Right lobe of liver (tissue), 6 donors: ENCODE measurements around the gene AMT. TPM values are rescaled to one million over a fixed set of nuclear protein-coding genes. Genes with fewer than 3 reads are reported as not detected.

ENCODE experiments used
- ATAC-seq, 4 donors: fragments of 200-7000 bp; cut with Tn5 transposase; one replicate each; pipeline ENCODE4 v1.9.1; 2020; ENCODE audit warnings: mild to moderate bottlenecking in 4 of 4, moderate library complexity in 4 of 4
- DNase-seq, 3 donors: peaks; one replicate each; pipeline ENCODE4 v3.0.0-alpha.2; 2020
- H3K27ac ChIP-seq, 3 donors: fragments of 200-600 bp; one replicate each; pipeline ENCODE4 v1.8.0; 2022
- H3K27me3 ChIP-seq, 2 donors: fragments of 200-600 bp; one replicate each; pipeline ENCODE4 v1.8.0; 2022
- H3K36me3 ChIP-seq, 4 donors: fragments of 200-600 bp; sonication (generic) in 1 of 4; one replicate each; pipeline versions ENCODE4 v1.5.1 to v1.8.0; 2017 to 2022; ENCODE audit warnings: control low read depth in 1 of 4
- H3K4me1 ChIP-seq, 4 donors: fragments of 200-600 bp; sonication (generic) in 1 of 4; one replicate each; pipeline versions ENCODE4 v1.5.1 to v1.8.0; 2017 to 2022; ENCODE audit warnings: control low read depth in 1 of 4
- H3K4me3 ChIP-seq, 3 donors: fragments of 200-600 bp; one replicate each; pipeline ENCODE4 v1.8.0; 2022
- H3K9me3 ChIP-seq, 4 donors: fragments of 200-600 bp; sonication (generic) in 1 of 4; one replicate each; pipeline versions ENCODE4 v1.5.1 to v1.8.0; 2017 to 2022; ENCODE audit warnings: control low read depth in 1 of 4
- CTCF ChIP-seq, 4 donors: fragments of 200-600 bp in 3 of 4; fragments of 450-650 bp in 1 of 4; IDR thresholded peaks; one replicate each; pipeline versions ENCODE4 v1.5.1 to v1.8.0; 2016 to 2022; ENCODE audit warnings: antibody characterized with exemption in 4 of 4, mild to moderate bottlenecking in 2 of 4
- POLR2A ChIP-seq: fragments of 450-650 bp; IDR thresholded peaks from one replicate; pipeline ENCODE4 v1.6.1; 2017; ENCODE audit warnings: antibody characterized with exemption, mild to moderate bottlenecking
- WGBS: methylation state at CpG from one replicate; pipeline ENCODE4 v1.1.6; 2018; ENCODE audit warnings: low coverage, low lambda C conversion rate; ENCODE audit not compliant: insufficient coverage; ENCODE audit errors: missing lambda C conversion rate; 5-methylcytosine and 5-hydroxymethylcytosine counted together
- intact Hi-C, 2 donors: fragments of 100-400 bp; cut with DNase I; formaldehyde crosslinking; loops; one replicate each; pipeline versions ENCODE4 v1.11.2 to v1.14.1; 2022
- total RNA-seq, 6 experiments: library from RNA; depleted of rRNA in 2 of 6; stranded (reverse); fragments of >200 nt in 2 of 6; fragmentation: NEBNext Ultra II Directional in 3 of 6; extraction: Animal tissue kit (Norgen Biotek cat#: 25700) in 3 of 6; gene quantifications; one replicate each; pipeline versions ENCODE4 v1.1.0 to v1.2.4, GENCODE V29; 2016 to 2023
- donor health status: DM: no; HTN: yes; CAD: no.
- donor health status: DM: no; HTN: no; CAD: no.
- donor health status: DM: no; HTN: no; CAD: no.
- donor health status: DM: no; HTN: yes; CAD: no.
- donor health status: DM: no; HTN: yes; CAD: no.

The AMT gene
- total RNA-seq, 6 experiments from 2014 or later: 8.4 to 52.0 (median 31.3) TPM

GRCh38 chr3:49469037-49469935 is 47.0 kb upstream of the AMT start:
- intact Hi-C loops: no loop called here
- Histone ChIP-seq H3K36me3 (no peaks in the 10 kb centered on the region), H3K4me3 (peak overlapping the region; percentile 44 to 85 (median 44)), H3K27ac (peak overlapping the region; percentile 74 to 95 (median 88)), H3K27me3 (no peaks in the 10 kb centered on the region), H3K4me1 (peaks cover 0 to 34% (median 13%) of the 10 kb centered on the region in 4 donors), H3K9me3 (no peaks in the 10 kb centered on the region)
- ATAC-seq (peak; percentile 31 to 54 (median 42)), DNase-seq (peak; percentile 66 to 75 (median 73))
- TF ChIP-seq CTCF (IDR thresholded peaks at IDR 0.05) (no peak), POLR2A (no peak)
- WGBS: 13% methylated on average over 11 of the region's 23 CpGs

GRCh38 chr3:49466085-49466484 is 43.8 kb upstream of the AMT start:
- peak overlapping the region in 1 of 3 donors; percentile 38 for H3K27ac ChIP-seq
- H3K36me3 ChIP-seq: no peaks in the 10 kb centered on the region
- intact Hi-C loops: no loop called here
- no peak for ATAC-seq
- no peaks in the 10 kb centered on the region for H3K9me3 ChIP-seq
- WGBS: 90% methylated on average over 2 of the region's 2 CpGs
- H3K4me1 ChIP-seq: peaks cover 0 to 22% (median 5%) of the 10 kb centered on the region in 4 donors
- no peak for DNase-seq
- H3K4me3 ChIP-seq: no peak overlapping the region
- no peak for TF ChIP-seq POLR2A
- TF ChIP-seq CTCF (IDR thresholded peaks at IDR 0.05): no peak
- no peaks in the 10 kb centered on the region for H3K27me3 ChIP-seq

- no peak for DNase-seq
- 94% methylated on average over 10 of the region's 18 CpGs for WGBS
- no peaks in the 10 kb centered on the region for H3K36me3 ChIP-seq
- H3K27me3 ChIP-seq: no peaks in the 10 kb centered on the region
- H3K27ac ChIP-seq: peak overlapping the region in 1 of 3 donors; percentile 38
- H3K9me3 ChIP-seq: no peaks in the 10 kb centered on the region
- H3K4me1 ChIP-seq: peaks cover 0 to 21% (median 5%) of the 10 kb centered on the region in 4 donors
- ATAC-seq: no peak
- TF ChIP-seq POLR2A (no peak), CTCF (IDR thresholded peaks at IDR 0.05) (no peak)
- intact Hi-C loops: no loop called here
- H3K4me3 ChIP-seq: no peak overlapping the region
These were observed 43.2 kb upstream of the AMT start for GRCh38 chr3:49465270-49466034.

GRCh38 chr3:49462222-49462621 is 39.9 kb upstream of the AMT start:
- H3K36me3 ChIP-seq: no peaks in the 10 kb centered on the region
- intact Hi-C loops: no loop called here
- ATAC-seq: no peak
- TF ChIP-seq POLR2A (no peak), CTCF (IDR thresholded peaks at IDR 0.05) (no peak)
- H3K9me3 ChIP-seq: no peaks in the 10 kb centered on the region
- H3K4me3 ChIP-seq: no peak overlapping the region
- DNase-seq: no peak
- peaks cover 0 to 11% (median 0%) of the 10 kb centered on the region in 4 donors for H3K4me1 ChIP-seq
- no peak overlapping the region for H3K27ac ChIP-seq
- 43% methylated on average over 2 of the region's 3 CpGs for whole genome bisulfite sequencing
- H3K27me3 ChIP-seq: no peaks in the 10 kb centered on the region
